Hematopoietic multipotent progenitor cell treated with erythropoietin and hydrocortisone succinate and interleukin-3 and kit ligand, for 8 days (in vitro differentiated cells): ENCODE data around the gene DSTYK.
"Not testable (repeated sequence)": the region's sequence is repeated elsewhere in the genome, so short reads cannot be mapped to it uniquely, and the experiment has no call there.

Experiments
- DNase-seq: peaks from one replicate; pipeline ENCODE4 v3.0.0-alpha.2; 2015

DSTYK gene

DNA sequence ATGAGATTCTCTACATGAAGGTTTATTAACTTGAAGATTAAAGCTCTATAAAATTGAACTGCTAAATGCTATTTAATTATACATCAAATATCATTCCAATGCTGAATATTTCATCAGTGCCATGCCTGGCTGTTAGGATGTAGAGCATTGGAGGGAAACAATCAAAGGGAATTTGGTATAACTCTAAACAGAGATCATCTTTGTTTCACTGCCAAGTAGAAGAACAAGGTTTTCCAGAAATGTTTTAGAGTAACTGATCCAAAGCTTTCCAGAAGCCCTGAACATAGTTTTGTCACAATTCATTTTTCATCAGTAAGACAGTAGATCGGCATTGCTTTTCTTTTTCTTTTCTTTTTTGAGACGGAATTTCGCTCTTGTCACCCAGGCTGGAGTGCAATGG lies 5.9 kb upstream of the DSTYK start:
- DNase-seq: no peak

DNA sequence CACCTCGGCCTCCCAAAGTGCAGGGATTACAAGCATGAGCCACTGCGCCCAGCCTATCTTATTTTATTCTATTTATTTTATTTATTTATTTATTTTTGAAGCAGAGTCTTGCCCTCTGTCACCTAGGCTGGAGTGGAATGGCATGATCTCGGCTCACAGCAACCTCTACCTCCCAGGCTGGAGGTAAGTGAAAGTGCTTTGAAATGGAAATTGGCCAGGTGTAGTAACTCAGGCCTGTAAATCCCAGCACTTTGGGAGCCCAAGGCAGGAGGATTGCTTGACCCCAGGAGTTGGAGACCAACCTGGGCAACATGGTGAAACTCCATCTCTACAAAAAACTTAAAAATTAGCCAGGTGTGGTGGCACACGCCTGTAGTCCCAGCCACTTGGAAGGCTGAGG lies 5.1 kb upstream of the DSTYK start:
- no peak for DNase-seq

DNA sequence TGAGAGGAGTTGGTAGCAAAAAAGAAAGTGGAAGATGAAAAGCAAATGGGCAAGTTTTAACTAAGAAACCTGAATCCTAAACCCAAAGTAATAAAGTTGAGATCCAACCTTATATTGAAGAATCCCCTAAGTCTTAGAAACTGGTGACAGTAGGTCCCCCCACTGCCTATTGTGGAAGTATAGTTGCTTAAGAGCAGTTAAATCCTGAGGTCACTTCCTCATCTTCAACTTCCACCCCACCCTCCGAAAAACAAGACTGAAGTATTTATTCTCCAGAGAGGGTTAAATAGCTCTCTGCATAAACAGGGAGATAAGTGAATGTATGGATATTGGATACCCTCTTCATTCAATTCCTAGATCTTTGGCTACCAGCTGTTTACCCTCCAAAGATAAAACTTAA lies 3.3 kb upstream of the DSTYK start:
- DNase-seq: no peak

DNA sequence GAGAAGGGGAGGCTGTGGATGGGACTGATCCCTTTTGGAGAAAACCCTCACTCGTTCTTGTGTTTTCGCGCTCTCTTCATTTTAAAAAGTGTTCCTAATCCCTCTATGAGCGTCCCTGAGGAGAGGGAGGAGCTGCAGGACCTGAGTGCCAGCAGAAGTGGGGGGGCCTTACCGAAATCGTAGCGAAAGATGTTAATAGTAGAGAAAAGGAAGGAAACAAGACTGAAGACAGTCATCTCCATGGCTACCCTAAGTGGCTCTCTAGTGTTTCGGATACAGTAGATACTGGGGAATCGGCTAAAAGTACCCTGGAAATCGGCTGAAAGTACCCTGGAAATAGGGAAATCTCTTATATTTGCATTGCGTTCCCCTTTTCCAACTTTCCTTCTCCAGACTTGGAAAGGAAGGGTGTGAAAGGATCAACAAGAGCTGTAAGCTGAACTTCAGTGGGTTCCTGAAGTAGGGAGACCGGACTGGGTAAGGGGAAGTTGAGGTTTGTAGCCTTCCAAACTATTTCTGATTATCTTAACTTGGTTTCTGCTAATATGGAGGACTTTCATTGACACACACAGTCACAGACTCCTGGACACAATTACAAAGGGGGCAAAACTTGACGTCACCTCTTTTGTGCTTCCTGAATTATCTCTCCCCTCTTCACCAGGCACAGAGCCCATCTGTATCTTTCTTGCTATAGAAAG lies 486 bp upstream of the DSTYK start:
- DNase-seq: peak; percentile 45

DNA sequence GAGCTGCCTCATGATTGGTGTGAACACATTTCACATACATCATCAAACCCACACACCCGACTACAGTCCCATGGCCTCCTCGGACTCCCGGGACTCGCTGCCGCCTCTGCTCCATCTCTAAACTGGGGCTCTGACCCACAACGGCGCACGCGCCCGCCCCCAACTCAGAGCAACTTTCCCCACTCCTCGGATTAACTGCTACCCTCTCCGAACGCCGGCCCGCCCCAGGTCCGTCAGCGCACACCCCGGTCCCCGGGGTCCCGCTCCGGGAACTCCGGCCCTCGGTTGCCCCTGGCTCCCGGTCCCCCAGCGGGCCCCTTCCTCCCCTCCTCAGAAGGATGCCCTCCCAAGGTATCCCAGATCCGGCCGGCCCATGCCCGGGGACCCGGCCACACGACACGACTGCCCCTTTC lies 740 bp downstream of the DSTYK start:
- no peak for DNase-seq

DNA sequence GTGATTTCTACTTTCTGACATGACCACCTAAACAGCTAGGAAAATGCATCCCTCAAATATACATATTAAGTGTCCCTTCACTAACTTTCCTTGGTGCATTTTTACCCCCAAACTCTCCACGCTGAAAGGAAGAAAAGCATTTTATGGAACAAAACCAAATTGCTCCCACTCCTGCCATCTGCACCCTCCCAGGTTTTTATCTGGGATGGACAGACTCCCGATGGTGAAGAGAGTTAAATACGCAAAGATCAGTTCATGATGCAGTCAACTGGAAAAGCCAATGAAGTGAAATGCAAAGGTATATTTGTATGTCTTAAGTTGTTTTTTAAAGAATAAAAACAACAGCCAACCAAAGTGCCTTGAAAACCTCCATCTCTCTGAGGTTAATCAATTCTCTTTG lies 2.7 kb downstream of the DSTYK start:
- peak; percentile 65 for DNase-seq

DNA sequence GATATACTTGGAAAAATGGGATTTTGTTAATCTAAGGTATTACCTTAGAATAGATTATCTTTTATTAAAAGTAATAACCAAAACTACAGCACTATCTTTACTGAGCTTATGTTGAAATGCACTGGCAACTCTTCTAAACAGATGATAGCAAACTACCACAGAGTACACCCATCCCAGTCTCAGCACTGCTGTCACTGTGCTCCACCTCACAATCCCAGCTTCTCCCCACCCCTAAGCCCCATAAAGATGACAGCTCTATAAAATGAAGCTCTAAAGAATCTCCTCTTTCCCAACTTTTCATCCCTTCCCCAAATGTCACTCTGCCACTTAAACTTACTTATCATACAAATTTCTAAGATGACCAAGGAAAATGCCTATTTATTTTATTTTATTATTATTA lies 6.4 kb downstream of the DSTYK start:
- DNase-seq: peak; percentile 57

DNA sequence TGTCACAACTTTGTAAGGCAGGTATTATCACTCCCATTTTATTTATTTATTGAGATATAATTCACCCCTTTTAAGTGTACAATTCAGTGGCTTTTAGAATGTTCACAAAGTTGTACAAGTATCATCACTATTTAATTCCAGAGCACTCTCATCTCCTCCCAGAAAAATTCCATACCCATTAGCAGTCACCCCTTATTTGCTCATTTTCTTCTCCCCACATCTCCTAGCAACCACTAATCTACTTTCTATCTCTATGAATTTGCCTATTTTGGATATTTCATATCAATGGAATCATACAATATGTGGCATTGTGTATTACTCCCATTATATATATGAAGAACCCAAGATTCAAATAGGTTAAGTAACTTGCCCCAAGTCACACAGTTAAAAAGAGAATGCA lies 7.0 kb downstream of the DSTYK start:
- DNase-seq: no peak

DNA sequence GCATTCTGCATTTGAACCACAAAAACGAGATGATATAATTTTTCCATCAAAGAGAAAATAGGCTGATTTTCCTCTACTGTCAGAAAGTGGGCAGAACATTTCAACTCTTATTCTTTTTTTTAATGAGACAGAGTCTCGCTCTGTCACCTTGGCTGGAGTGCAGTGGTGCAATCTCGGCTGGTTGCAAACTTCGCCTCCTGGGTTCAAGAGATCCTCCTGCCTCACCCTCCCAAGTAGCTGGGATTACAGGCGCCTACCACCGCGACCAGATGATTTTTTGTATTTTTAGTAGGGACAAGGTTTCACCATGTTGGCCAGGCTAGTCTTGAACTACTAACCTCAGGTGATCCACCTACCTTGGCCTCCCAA lies 11.6 kb downstream of the DSTYK start:
- no peak for DNase-seq

DNA sequence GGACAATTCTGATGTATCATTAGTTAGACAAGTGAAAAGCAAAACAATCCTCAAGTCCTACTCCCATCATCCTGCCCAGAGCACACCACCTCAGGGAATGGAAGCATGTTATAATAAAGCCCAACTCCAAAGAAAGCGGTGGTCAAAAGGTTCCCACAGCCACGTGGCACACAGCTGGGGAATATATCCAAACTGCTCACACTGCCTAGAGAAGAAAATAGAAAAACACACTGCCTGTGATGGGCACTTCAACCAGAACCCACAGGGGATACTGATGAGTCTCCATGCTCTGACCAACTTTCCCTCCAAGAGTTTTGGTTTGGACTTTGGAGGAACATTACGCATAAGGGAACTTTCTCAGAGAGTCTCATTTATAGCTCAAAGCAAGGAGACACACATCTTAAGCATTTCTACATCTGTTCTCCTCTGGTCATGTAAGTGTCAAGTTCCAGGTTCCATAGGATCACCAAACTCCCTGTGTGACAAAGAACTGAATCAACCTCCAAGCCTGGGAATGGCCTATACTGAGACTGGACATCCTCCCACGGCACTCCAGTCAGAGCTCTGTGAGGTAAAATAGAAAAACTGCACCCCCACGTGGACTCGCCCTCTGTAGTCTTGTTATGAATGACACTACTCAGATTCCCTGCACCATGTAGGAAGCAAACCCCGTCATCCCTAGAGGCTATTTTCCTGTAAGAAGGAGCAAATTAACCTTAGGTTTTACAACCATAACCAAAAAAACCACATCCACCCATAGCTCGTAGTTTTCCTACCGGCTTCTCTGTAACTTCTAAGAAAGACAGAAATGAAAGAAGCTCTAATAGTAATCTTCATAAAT lies 12.2 kb downstream of the DSTYK start:
- no peak for DNase-seq

DNA sequence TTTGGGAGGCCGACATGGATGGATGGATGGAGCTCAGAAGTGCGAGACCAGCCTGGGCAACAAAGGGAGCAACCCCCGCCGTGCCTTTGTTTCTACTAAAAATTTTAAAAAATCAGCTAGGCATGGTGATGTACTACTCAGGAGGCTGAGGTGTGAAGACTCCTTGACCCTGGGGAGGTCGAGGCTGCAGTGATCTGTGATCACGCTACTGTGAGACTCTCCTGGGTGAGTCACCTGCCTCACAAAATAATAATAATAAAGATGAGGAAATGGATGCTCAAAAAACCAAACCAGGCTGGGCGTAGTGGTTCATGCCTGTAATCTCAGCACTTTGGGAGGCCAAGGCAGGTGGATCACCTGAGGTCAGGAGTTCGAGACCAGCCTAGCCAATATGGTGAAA lies 19.2 kb downstream of the DSTYK start:
- DNase-seq: no peak

DNA sequence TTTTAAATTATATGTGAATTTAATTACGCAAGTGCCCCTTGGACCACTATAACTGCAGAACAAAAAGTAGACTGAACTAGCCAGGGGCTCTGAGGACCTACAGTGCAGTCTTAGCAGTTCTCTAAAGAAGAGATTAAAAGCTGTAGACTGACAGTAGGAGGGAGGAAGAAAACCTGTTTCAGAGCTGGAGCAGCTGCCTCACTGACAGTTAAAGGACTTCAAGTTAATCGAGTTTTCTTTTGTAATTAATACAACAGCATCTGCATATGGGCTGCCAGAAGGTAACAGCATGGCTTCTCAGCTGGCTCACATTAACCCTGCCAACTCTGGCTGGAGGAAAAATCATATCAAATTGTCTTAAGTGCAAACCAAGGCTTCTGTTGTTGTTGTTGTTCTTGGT lies 19.9 kb downstream of the DSTYK start:
- DNase-seq: no peak

DNA sequence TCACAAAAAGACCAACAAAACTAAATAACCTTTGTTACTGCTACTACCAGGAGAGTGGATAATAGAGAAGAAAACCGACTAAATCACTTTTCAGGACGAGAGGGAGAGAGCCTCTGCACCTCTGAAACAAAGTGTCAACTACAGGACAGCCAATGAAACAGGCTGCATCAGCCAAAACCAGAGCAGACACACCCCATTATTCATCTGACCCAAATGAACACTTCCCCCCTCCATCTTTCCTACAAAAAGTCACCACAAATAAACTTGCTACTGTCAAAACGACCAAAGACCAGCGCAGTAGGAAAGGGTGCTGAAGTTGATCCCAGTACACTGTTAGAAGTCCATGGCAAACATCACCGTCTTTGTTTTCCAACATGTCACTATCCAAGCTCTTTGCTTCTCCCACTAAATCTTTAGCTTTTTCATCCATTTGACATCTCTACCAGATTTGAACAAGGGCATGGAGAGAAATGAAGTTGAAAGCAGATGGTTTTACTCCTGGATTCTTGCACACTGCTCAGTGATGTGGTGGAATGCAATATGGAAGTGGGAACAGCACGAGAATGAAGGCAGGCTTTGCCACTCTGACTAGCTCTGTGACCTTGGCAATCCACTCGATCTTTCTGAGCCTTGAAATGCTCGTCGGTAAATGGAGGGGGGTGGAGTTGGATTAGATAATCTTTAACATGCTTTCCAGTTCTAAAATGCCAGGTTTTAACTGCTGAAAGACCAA lies 20.5 kb downstream of the DSTYK start:
- peak; percentile 28 for DNase-seq

DNA sequence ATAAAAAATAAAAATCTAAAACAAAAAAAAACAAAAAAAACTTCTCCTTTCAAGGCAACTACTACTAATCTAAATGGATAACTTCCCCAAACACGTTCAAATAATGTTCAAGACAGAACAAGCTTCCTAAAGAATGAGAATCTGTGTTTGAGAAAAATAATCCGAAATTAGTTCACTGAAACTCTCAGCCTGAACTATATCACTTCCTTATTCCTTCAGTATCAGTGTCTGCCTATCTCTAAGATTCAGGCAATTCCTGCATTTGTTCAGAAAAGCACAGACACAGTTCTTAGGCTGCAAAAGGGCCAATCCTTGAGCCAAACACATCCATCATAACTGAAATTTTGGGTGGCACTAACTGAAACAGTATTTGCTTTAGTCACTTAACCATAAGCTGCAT lies 22.4 kb downstream of the DSTYK start:
- no peak for DNase-seq

DNA sequence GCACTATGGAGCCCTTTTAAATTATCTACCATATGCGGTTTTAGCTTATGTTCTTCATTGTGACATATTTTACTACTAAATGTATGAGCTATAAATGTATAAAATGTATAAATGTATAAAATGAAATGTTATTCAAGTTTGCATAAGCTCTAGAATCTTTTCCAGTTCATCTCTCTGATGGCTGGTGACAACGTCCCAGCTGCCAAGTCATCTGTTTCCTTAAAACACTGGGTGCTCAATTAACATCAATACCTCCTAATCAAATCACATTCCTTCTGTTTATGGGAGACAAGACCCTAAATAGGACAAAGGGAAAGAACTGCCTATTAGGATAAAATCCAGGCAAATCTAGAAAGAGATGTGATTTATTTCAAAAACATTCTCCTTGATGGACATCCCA lies 22.9 kb downstream of the DSTYK start:
- DNase-seq: no peak

DNA sequence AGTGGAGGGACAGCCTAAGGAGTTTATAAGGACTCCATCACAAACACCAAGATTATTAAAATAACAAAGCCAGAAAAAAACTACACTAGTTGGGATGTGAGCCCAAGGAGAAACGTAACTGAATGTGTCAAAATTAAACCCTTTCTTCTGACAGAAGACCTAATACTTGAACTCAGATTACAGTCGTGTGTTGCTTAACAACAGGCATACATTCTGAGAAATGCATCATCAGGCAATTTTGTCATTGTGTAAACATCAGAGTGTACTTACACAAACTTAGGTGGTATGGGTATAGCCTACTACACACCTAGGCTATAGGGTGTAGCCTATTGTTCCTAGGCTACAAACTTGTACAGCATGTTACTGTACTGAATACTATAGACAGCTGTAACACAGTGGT lies 23.4 kb downstream of the DSTYK start:
- no peak for DNase-seq

DNA sequence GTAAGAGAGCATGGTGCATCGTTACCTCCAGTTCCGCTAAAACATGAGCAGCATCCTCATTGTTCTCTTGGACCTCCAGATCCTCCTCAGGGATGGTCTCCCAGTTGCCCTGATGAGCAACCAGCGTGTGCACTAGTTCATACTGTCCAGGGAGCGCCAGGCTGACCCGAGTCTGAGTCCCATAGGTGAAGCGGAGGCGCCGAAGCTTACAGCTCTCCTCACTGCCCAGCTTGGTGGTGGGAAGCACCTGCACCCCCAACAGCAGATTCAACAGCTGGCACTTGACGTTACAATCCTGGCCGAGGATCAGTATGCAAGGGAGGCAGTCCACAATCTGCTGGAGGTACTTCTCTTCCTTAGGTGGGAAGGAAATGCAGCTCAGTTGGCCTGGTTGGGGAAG lies 24.1 kb downstream of the DSTYK start:
- no peak for DNase-seq

DNA sequence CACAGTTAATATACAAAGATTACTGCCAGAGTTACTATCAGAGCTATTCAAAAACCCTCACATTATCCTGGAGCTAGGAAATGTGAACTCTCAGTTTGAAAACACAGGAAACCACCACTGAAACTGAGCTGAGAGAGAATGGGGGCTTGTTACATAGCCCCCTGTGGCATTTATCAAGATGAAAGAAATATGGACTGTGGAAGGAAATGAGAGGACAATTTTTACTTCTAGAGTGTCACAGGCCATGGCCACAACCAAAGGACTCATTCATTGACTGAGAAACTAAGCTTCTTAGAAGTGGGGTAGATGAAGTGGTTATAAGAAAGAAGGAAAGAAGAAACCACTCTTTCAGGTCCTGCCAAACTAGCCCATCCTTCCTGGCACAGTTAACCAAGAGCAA lies 25.3 kb downstream of the DSTYK start:
- no peak for DNase-seq

DNA sequence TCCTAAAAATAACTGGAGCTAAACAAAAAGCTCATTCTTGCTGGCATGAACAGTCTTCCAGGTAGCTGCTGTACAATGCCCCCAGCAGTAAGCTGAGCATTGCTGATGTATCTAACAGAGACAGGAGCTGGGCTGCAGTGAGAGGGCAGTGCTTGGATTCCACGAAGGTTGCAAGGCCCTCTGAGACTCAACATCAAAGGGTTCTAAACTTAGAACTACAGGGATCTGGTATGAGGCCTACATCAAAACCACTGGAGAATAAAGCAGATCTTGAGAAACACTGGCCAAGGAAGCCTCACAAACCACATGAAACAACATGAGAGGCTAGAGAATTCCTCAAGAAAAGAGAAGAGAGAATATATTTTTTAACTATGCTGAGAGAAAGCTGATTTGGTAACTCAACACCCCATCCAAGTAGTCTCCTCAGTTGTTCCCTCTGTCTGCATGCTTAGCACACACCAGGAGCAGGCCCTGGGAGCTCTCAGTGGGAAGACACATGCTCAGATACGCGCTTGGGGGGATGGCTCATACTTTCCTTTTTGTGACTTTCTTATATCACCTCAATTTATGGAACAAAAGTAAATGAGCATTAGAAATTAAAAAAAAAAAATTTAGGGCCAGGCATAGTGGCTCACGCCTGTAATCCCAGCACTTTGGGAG lies 27.7 kb downstream of the DSTYK start:
- DNase-seq: no peak

DNA sequence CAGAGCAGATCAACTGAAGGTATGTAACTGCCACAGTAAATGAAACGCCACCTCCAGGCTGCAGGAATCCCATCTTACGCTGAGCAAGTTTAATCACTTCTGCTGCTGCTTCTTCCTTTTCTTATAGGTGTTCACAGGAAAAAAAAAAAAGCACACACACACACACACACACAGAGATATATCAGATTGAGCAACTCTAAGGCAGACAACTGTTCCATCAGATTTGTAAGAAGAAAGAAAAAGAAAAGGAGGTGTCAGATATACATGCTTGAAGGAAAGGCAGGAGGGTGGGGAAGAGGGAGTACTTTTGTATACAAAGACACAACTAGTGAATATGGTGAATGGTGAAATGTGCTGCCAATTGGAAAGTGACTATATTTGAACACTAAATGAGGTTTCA lies 28.6 kb downstream of the DSTYK start:
- DNase-seq: no peak

DNA sequence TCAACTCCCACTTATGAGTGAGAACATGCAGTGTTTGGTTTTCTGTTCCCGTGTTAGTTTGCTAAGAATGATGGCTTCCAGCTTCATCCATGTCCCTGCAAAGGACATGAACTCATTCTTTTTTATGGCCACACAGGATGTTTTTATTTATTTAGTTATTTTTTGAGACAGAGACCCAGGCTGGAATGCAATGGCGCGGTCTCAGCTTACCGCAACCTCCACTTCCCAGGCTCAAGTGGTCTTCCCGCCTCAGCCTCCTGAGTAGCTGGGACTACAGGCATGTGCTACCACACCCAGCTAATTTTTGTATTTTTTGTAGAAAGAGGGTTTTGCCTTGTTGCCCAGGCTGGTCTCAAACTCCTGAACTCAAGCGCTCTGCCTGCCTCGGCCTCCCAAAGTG lies 31.2 kb downstream of the DSTYK start:
- not testable (repeated sequence) for DNase-seq

DNA sequence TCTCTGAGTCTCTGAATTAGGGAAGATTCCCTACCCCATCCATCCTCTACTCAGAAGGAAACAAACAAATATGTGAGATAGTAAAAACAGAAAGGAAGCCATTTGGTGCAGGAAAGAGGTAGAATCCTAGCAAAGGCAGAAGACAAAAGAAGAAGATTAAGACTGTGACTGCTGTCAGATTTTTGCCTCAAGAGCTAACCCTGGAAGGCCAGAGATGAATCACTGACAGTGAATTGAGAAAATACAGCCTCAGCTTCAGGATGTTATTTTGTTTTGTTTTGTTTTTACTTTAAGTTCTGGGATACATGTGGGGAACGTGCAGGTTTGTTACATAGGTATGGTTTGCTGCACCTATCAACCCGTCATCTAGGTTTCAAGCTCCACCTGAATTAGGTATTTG lies 31.7 kb downstream of the DSTYK start:
- no peak for DNase-seq

DNA sequence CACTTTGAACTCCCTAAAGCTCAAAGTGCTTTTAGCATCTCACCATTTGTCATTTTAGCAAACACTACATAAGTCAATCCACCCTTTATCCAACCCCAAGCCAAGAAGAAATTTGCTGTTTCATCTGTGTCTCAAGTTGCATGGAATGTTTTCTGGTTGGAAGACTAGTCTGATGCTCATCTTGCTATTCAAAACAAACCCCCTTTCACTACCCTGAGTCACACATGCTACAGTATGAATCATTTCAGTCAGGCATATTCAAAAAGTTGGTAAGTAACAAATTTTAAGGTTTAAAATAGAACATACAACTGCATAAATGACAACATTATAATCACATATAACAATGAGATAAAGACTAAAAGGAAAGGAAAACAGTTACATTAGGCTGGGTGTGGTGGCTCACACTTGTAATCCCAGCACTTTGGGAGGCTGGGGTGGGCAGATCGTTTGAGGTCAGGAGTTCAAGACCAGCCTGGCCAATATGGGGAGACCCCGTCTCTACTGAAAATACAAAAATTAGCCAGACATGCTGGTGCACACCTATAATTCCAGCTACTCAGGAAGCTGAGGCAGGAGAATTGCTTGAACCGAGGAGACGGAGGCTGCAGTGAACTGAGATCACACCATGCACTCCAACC lies 38.7 kb downstream of the DSTYK start:
- peak; percentile 42 for DNase-seq
